ENCODE measurements around the gene OR6C65. TPM values are rescaled to one million over a fixed set of nuclear protein-coding genes. Genes with fewer than 3 reads are reported as not detected.
A peak's percentile ranks its signal among the peaks of the same experiment; 100 is the strongest.
"Not testable (repeated sequence)": the region's sequence is repeated elsewhere in the genome, so short reads cannot be mapped to it uniquely, and the experiment has no call there.

Gene OR6C65
- total RNA-seq: not detected
- polyA plus RNA-seq: not detected
- long read RNA-seq, donor 1, partial matches to known transcripts: 0 of 1 reads
- long read RNA-seq, donor 1, other reads (novel, unspliced or antisense): 0 of 1 reads
- long read RNA-seq, donor 2: 0 reads
- long read RNA-seq, donor 3: 0 reads
- long read RNA-seq, donor 4: 0 reads
- long read RNA-seq, donor 5: 0 reads

DNA sequence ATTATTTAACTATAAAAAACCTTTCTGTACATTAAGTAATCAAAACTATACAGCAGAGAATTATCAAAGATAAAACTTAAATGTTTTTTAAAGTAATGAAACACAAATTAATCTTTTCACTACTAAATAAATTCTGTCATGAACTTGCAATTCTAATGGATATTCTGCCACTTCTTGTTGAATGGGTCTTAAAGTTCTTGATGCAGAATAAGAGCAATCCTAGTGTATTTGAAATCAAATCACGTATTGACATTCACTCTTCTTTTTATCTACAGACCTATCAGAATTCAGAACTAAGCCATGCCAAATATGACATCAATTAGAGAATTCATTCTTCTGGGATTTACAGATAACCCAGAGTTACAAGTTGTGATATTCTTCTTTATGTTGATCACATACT, at the start of gene OR6C65:
Gene OR6C65, plus strand, starts transcription at position 301 of the 400 bp plus-strand sequence. Its CDS starts 0 bp downstream, at position 301.
- H3K36me3 ChIP-seq (ENCODE audit: control insufficient read depth in 4 of 4, insufficient read depth in 4 of 4, low read length in 4 of 4): no peaks in the 10 kb centered on the region
- H3K9ac ChIP-seq (ENCODE audit: insufficient read depth in 1 of 2, low read length in 2 of 2): no peak within 1 kb of the TSS
- DNase-seq: no peak
- TF ChIP-seq, protein P1, sequence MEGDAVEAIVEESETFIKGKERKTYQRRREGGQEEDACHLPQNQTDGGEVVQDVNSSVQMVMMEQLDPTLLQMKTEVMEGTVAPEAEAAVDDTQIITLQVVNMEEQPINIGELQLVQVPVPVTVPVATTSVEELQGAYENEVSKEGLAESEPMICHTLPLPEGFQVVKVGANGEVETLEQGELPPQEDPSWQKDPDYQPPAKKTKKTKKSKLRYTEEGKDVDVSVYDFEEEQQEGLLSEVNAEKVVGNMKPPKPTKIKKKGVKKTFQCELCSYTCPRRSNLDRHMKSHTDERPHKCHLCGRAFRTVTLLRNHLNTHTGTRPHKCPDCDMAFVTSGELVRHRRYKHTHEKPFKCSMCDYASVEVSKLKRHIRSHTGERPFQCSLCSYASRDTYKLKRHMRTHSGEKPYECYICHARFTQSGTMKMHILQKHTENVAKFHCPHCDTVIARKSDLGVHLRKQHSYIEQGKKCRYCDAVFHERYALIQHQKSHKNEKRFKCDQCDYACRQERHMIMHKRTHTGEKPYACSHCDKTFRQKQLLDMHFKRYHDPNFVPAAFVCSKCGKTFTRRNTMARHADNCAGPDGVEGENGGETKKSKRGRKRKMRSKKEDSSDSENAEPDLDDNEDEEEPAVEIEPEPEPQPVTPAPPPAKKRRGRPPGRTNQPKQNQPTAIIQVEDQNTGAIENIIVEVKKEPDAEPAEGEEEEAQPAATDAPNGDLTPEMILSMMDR (IDR thresholded peaks at IDR 0.05; ENCODE audit: control extremely low read depth, extremely low read depth): no peak
- H3K4me3 ChIP-seq: no peak within 1 kb of the TSS
- no peaks in the 10 kb centered on the region for H3K9me3 ChIP-seq (ENCODE audit: control insufficient read depth in 4 of 4, insufficient read depth in 3 of 4, low read length in 3 of 4)
- peaks cover 0 to 2% (median 0%) of the 10 kb centered on the region in 3 donors for H3K27me3 ChIP-seq (ENCODE audit: control insufficient read depth in 3 of 3, insufficient read depth in 3 of 3, low read length in 2 of 3)
- no peak within 1 kb of the TSS for H3K27ac ChIP-seq (ENCODE audit: low read depth in 1 of 2, low read length in 1 of 2)
- WGBS, 2 donors: 91% methylated on average over 1 of the region's 1 CpG
- no peak for ATAC-seq (ENCODE audit: insufficient read depth, low FRiP score)
- H3K4me1 ChIP-seq (ENCODE audit: control insufficient read depth in 5 of 5, insufficient read depth in 5 of 5, low read length in 5 of 5): no peaks in the 10 kb centered on the region

DNA sequence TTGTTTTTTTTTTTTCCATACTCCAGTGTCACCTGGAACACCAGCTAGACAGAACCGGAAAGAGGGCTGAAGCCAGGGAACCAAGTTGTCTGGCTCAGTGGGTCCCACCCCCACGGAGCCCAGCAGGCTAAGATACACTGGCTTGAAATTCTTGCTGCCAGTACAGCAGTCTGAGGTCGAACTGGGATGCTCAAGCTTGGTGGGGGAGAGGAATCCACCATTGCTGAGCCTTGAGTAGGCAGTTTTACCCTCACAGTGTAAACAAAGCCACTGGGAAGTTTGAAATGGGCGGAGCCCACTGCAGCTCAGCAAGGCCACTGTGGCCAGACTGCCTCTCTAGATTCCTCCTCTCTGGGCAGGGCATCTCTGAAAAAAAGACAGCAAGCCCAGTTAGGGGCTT, 45.0 kb upstream of the OR6C65 start:
- ATAC-seq (ENCODE audit: insufficient read depth, low FRiP score); H3K4me3 ChIP-seq; H3K9me3 ChIP-seq (ENCODE audit: control insufficient read depth in 4 of 4, insufficient read depth in 3 of 4, low read length in 3 of 4); H3K27ac ChIP-seq (ENCODE audit: low read depth in 1 of 2, low read length in 1 of 2); H3K27me3 ChIP-seq (ENCODE audit: control insufficient read depth in 3 of 3, insufficient read depth in 3 of 3, low read length in 2 of 3); H3K4me1 ChIP-seq (ENCODE audit: control insufficient read depth in 5 of 5, insufficient read depth in 5 of 5, low read length in 5 of 5); H3K9ac ChIP-seq (ENCODE audit: insufficient read depth in 1 of 2, low read length in 2 of 2); H3K36me3 ChIP-seq (ENCODE audit: control insufficient read depth in 4 of 4, insufficient read depth in 4 of 4, low read length in 4 of 4): not testable (repeated sequence)
- peak in 1 of 3 donors; percentile 3 for DNase-seq
- 68 to 77% methylated on average over 4 of the region's 4 CpGs for WGBS, 2 donors

DNA sequence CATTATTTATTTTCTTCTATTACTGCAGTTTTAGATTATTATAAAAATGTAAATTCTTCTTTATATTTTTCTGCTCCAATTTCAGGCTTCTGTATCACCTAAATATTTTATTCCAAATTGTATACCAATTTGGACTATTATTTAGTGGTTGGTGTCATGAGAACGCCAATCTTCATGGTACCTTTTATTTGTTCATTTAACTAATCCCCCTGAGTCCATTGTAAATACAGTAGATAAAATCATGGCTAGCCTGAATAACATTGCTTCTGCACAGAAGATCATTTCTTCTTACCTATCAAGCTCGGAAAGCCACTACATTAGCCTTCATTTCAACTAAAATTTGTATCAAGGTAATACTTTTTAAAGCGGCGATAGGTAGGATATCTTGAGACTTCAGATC, 37.7 kb upstream of the OR6C65 start, which contains the start of gene OR6C75:
Gene OR6C75, plus strand, starts transcription at position 301 of the 400 bp plus-strand sequence. CDS start 2,136 bp downstream, outside the sequence.
- H3K4me1 ChIP-seq (ENCODE audit: control insufficient read depth in 5 of 5, insufficient read depth in 5 of 5, low read length in 5 of 5): no peaks in the 10 kb centered on the region
- WGBS, 2 donors: 92 to 93% methylated on average over 4 of the region's 4 CpGs
- H3K4me3 ChIP-seq: no peak within 1 kb of the TSS
- DNase-seq (no peak), ATAC-seq (ENCODE audit: insufficient read depth, low FRiP score) (no peak)
- H3K9ac ChIP-seq (ENCODE audit: insufficient read depth in 1 of 2, low read length in 2 of 2): no peak within 1 kb of the TSS
- H3K27ac ChIP-seq (ENCODE audit: low read depth in 1 of 2, low read length in 1 of 2): no peak within 1 kb of the TSS
- H3K27me3 ChIP-seq (ENCODE audit: control insufficient read depth in 3 of 3, insufficient read depth in 3 of 3, low read length in 2 of 3): no peaks in the 10 kb centered on the region
- H3K9me3 ChIP-seq (ENCODE audit: control insufficient read depth in 4 of 4, insufficient read depth in 3 of 4, low read length in 3 of 4): no peaks in the 10 kb centered on the region
- TF ChIP-seq, protein P1 (IDR thresholded peaks at IDR 0.05; ENCODE audit: control extremely low read depth, extremely low read depth): no peak
- no peaks in the 10 kb centered on the region for H3K36me3 ChIP-seq (ENCODE audit: control insufficient read depth in 4 of 4, insufficient read depth in 4 of 4, low read length in 4 of 4)

DNA sequence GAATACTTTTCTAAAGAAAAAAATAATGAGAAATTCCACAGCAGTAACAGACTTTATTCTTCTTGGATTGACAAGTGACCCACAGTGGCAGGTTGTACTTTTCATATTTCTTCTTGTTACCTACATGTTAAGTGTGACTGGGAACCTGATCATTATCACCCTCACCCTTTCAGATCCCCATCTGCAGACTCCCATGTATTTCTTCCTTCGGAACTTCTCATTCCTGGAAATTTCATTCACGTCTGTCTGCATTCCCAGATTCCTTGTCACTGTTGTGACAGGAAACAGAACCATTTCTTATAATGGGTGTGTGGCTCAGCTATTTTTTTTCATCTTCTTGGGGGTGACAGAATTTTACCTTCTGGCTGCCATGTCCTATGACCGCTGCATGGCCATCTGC, 35.2 kb upstream of the OR6C65 start:
- Histone ChIP-seq H3K4me3 (no peak overlapping the region), H3K4me1 (ENCODE audit: control insufficient read depth in 5 of 5, insufficient read depth in 5 of 5, low read length in 5 of 5) (no peaks in the 10 kb centered on the region), H3K27me3 (ENCODE audit: control insufficient read depth in 3 of 3, insufficient read depth in 3 of 3, low read length in 2 of 3) (no peaks in the 10 kb centered on the region), H3K9ac (ENCODE audit: insufficient read depth in 1 of 2, low read length in 2 of 2) (no peak overlapping the region), H3K27ac (ENCODE audit: low read depth in 1 of 2, low read length in 1 of 2) (no peak overlapping the region), H3K36me3 (ENCODE audit: control insufficient read depth in 4 of 4, insufficient read depth in 4 of 4, low read length in 4 of 4) (no peaks in the 10 kb centered on the region), H3K9me3 (ENCODE audit: control insufficient read depth in 4 of 4, insufficient read depth in 3 of 4, low read length in 3 of 4) (no peaks in the 10 kb centered on the region)
- TF ChIP-seq, protein P1 (IDR thresholded peaks at IDR 0.05; ENCODE audit: control extremely low read depth, extremely low read depth): no peak
- no peak for DNase-seq
- WGBS, 2 donors: 81 to 82% methylated on average over 3 of the region's 3 CpGs
- ATAC-seq (ENCODE audit: insufficient read depth, low FRiP score): no peak
